ENCODE data around the gene MYLK2. TPM values are rescaled to one million over a fixed set of nuclear protein-coding genes. Genes with fewer than 3 reads are reported as not detected.
"Not testable (repeated sequence)": the region's sequence is repeated elsewhere in the genome, so short reads cannot be mapped to it uniquely, and the experiment has no call there.

Gene MYLK2
- total and polyA plus RNA-seq, 9 donors: 35.0 to 65.5 (median 43.3) TPM

- H3K27me3 ChIP-seq (ENCODE audit: control insufficient read depth, insufficient read depth, low read length); DNase-seq; H3K4me3 ChIP-seq (ENCODE audit: low read length); H3K9me3 ChIP-seq (replicated peaks; ENCODE audit: control insufficient read depth, low read depth, low read length); H3K27ac ChIP-seq (ENCODE audit: low read length); H3K36me3 ChIP-seq (ENCODE audit: control insufficient read depth, insufficient read depth, low read length): not testable (repeated sequence)
- WGBS (ENCODE audit: insufficient coverage): 70% methylated on average over 5 of the region's 7 CpGs
- peaks cover 83% of the 10 kb centered on the region for H3K4me1 ChIP-seq (ENCODE audit: control insufficient read depth, insufficient read depth, low read length)
Measured at GRCh38 chr20:31814142-31814541, 5.0 kb upstream of the MYLK2 start.

GRCh38 chr20:31815408-31816188 lies 3.6 kb upstream of the MYLK2 start:
- Histone ChIP-seq H3K36me3 (ENCODE audit: control insufficient read depth, insufficient read depth, low read length) (no peaks in the 10 kb centered on the region), H3K4me3 (ENCODE audit: low read length) (no peak overlapping the region), H3K27me3 (ENCODE audit: control insufficient read depth, insufficient read depth, low read length) (no peaks in the 10 kb centered on the region), H3K27ac (ENCODE audit: low read length) (peak overlapping the region; percentile 83), H3K9me3 (replicated peaks; ENCODE audit: control insufficient read depth, low read depth, low read length) (no peaks in the 10 kb centered on the region), H3K4me1 (ENCODE audit: control insufficient read depth, insufficient read depth, low read length) (peaks cover 90% of the 10 kb centered on the region)
- DNase-seq: peak; percentile 73
- WGBS (ENCODE audit: insufficient coverage): 24% methylated on average over 4 of the region's 9 CpGs

- Histone ChIP-seq H3K4me3 (ENCODE audit: low read length) (no peak overlapping the region), H3K27me3 (ENCODE audit: control insufficient read depth, insufficient read depth, low read length) (no peaks in the 10 kb centered on the region)
Measured at GRCh38 chr20:31816221-31816620, 2.9 kb upstream of the MYLK2 start.

GRCh38 chr20:31817461-31817860 lies 1.7 kb upstream of the MYLK2 start:
- no peaks in the 10 kb centered on the region for H3K36me3 ChIP-seq (ENCODE audit: control insufficient read depth, insufficient read depth, low read length)
- DNase-seq: no peak
- no peak overlapping the region for H3K4me3 ChIP-seq (ENCODE audit: low read length)
- no peaks in the 10 kb centered on the region for H3K9me3 ChIP-seq (replicated peaks; ENCODE audit: control insufficient read depth, low read depth, low read length)
- no peaks in the 10 kb centered on the region for H3K27me3 ChIP-seq (ENCODE audit: control insufficient read depth, insufficient read depth, low read length)
- no peak overlapping the region for H3K27ac ChIP-seq (ENCODE audit: low read length)
- peaks cover 80% of the 10 kb centered on the region for H3K4me1 ChIP-seq (ENCODE audit: control insufficient read depth, insufficient read depth, low read length)
- 100% methylated on average over 4 of the region's 5 CpGs for WGBS (ENCODE audit: insufficient coverage)

More at GRCh38 chr20:31816221-31816620, 2.9 kb upstream of the MYLK2 start:
- Histone ChIP-seq H3K9me3 (replicated peaks; ENCODE audit: control insufficient read depth, low read depth, low read length) (no peaks in the 10 kb centered on the region), H3K27ac (ENCODE audit: low read length) (peak overlapping the region; percentile 83), H3K4me1 (ENCODE audit: control insufficient read depth, insufficient read depth, low read length) (peaks cover 84% of the 10 kb centered on the region), H3K36me3 (ENCODE audit: control insufficient read depth, insufficient read depth, low read length) (no peaks in the 10 kb centered on the region)
- DNase-seq: no peak
- no CpG with 5 or more reads among the region's 5 CpGs for WGBS (ENCODE audit: insufficient coverage)

- H3K9me3 ChIP-seq (replicated peaks; ENCODE audit: control insufficient read depth, low read depth, low read length): no peaks in the 10 kb centered on the region
- DNase-seq: no peak
- peaks cover 79% of the 10 kb centered on the region for H3K4me1 ChIP-seq (ENCODE audit: control insufficient read depth, insufficient read depth, low read length)
- 68% methylated on average over 3 of the region's 8 CpGs for WGBS (ENCODE audit: insufficient coverage)
- H3K4me3 ChIP-seq (ENCODE audit: low read length): no peak overlapping the region
- H3K27me3 ChIP-seq (ENCODE audit: control insufficient read depth, insufficient read depth, low read length): no peaks in the 10 kb centered on the region
- H3K27ac ChIP-seq (ENCODE audit: low read length): peak overlapping the region; percentile 63
- peaks cover 3% of the 10 kb centered on the region for H3K36me3 ChIP-seq (ENCODE audit: control insufficient read depth, insufficient read depth, low read length)
Measured at GRCh38 chr20:31818376-31818908, 714 bp upstream of the MYLK2 start.

- Histone ChIP-seq H3K27ac (ENCODE audit: low read length) (peak overlapping the region; percentile 83), H3K4me3 (ENCODE audit: low read length) (peak overlapping the region; percentile 52), H3K9me3 (replicated peaks; ENCODE audit: control insufficient read depth, low read depth, low read length) (no peaks in the 10 kb centered on the region), H3K36me3 (ENCODE audit: control insufficient read depth, insufficient read depth, low read length) (peaks cover 12% of the 10 kb centered on the region), H3K4me1 (ENCODE audit: control insufficient read depth, insufficient read depth, low read length) (peaks cover 64% of the 10 kb centered on the region), H3K27me3 (ENCODE audit: control insufficient read depth, insufficient read depth, low read length) (no peaks in the 10 kb centered on the region)
- 69% methylated on average over 5 of the region's 6 CpGs for WGBS (ENCODE audit: insufficient coverage)
- DNase-seq: no peak
Measured at GRCh38 chr20:31820228-31820627, 1.1 kb downstream of the MYLK2 start.

- Histone ChIP-seq H3K27me3 (ENCODE audit: control insufficient read depth, insufficient read depth, low read length) (no peaks in the 10 kb centered on the region), H3K27ac (ENCODE audit: low read length) (peak overlapping the region; percentile 20), H3K36me3 (ENCODE audit: control insufficient read depth, insufficient read depth, low read length) (peaks cover 16% of the 10 kb centered on the region), H3K4me1 (ENCODE audit: control insufficient read depth, insufficient read depth, low read length) (peaks cover 52% of the 10 kb centered on the region), H3K9me3 (replicated peaks; ENCODE audit: control insufficient read depth, low read depth, low read length) (no peaks in the 10 kb centered on the region), H3K4me3 (ENCODE audit: low read length) (no peak overlapping the region)
- 54% methylated on average over 3 of the region's 5 CpGs for WGBS (ENCODE audit: insufficient coverage)
- DNase-seq: peak; percentile 27
Measured at GRCh38 chr20:31821427-31821826, 2.3 kb downstream of the MYLK2 start.

GRCh38 chr20:31822421-31823330 lies 3.5 kb downstream of the MYLK2 start:
- Histone ChIP-seq H3K27ac (ENCODE audit: low read length) (no peak overlapping the region), H3K27me3 (ENCODE audit: control insufficient read depth, insufficient read depth, low read length) (no peaks in the 10 kb centered on the region), H3K4me1 (ENCODE audit: control insufficient read depth, insufficient read depth, low read length) (peaks cover 43% of the 10 kb centered on the region), H3K36me3 (ENCODE audit: control insufficient read depth, insufficient read depth, low read length) (peaks cover 19% of the 10 kb centered on the region), H3K9me3 (replicated peaks; ENCODE audit: control insufficient read depth, low read depth, low read length) (no peaks in the 10 kb centered on the region), H3K4me3 (ENCODE audit: low read length) (no peak overlapping the region)
- peak; percentile 82 for DNase-seq
- 11% methylated on average over 17 of the region's 29 CpGs for WGBS (ENCODE audit: insufficient coverage)

- Histone ChIP-seq H3K4me3 (ENCODE audit: low read length) (no peak overlapping the region), H3K27me3 (ENCODE audit: control insufficient read depth, insufficient read depth, low read length) (no peaks in the 10 kb centered on the region), H3K36me3 (ENCODE audit: control insufficient read depth, insufficient read depth, low read length) (peaks cover 23% of the 10 kb centered on the region), H3K9me3 (replicated peaks; ENCODE audit: control insufficient read depth, low read depth, low read length) (no peaks in the 10 kb centered on the region), H3K27ac (ENCODE audit: low read length) (no peak overlapping the region), H3K4me1 (ENCODE audit: control insufficient read depth, insufficient read depth, low read length) (peaks cover 37% of the 10 kb centered on the region)
- WGBS (ENCODE audit: insufficient coverage): 53% methylated on average over 13 of the region's 14 CpGs
- DNase-seq: peak; percentile 13
Measured at GRCh38 chr20:31823360-31824124, 4.4 kb downstream of the MYLK2 start.
